GM21367 (cell line): ENCODE measurements around the gene C1orf53.

ENCODE experiments used
- ATAC-seq: cut with Tn5 transposase; IDR thresholded peaks from one replicate; pipeline ENCODE4 v1.9.1; 2021; ENCODE audit not compliant: unreplicated experiment

Gene C1orf53

GRCh38 chr1:197954718-197955418, 52.4 kb downstream of the C1orf53 start:
- ATAC-seq: no peak

- ATAC-seq: no peak
These were observed 53.3 kb downstream of the C1orf53 start for GRCh38 chr1:197955486-197956394.
